ENCODE data around the gene POLR1C. TPM values are rescaled to one million over a fixed set of nuclear protein-coding genes. Genes with fewer than 3 reads are reported as not detected.

Gene POLR1C
- polyA plus RNA-seq, 3 donors = 4.5 to 18.3 (median 6.1) TPM

DNA sequence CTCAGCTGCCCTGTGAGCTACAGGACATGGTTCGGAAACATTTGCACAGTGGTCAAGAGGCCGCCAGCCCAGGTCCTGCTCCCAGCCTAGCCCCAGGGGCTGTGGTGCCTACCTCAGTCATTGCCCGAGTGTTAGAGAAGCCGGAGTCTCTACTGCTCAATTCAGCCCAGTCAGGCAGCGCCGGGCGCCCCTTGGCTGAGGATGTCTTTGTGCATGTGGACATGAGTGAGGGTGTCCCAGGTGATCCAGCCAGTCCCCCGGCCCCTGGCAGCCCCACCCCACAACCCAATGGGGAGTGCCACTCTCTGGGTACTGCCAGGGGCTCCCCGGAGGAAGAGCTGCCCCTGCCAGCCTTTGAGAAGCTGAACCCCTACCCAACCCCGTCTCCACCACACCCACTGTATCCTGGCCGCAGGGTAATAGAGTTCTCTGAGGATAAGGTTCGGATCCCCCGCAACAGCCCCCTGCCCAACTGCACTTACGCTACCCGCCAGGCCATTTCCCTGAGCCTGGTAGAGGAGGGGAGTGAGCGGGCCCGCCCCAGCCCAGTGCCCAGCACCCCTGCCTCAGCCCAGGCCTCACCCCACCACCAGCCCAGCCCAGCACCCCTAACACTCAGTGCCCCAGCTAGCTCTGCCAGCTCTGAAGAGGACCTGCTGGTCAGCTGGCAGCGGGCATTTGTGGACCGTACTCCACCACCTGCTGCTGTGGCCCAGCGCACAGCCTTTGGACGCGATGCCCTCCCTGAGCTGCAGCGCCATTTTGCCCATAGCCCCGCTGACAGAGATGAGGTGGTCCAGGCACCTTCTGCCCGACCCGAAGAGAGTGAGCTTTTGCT lies 11.9 kb upstream of the POLR1C start:
- Histone ChIP-seq H2AFZ (ENCODE audit: insufficient read depth, low read depth, low read length, poor library complexity, severe bottlenecking) (no peak overlapping the region), H3K27me3 (ENCODE audit: control insufficient read depth in 2 of 2, insufficient read depth in 2 of 2, low read length in 2 of 2) (peaks cover 11 to 27% of the 10 kb centered on the region in 2 donors), H3K4me1 (ENCODE audit: control insufficient read depth in 1 of 2, insufficient read depth in 2 of 2, low read length in 2 of 2) (peaks cover 13 to 18% of the 10 kb centered on the region in 2 donors), H3K4me2 (replicated peaks; ENCODE audit: extremely low read depth, low read length, poor library complexity, severe bottlenecking) (no peak overlapping the region), H3K79me2 (ENCODE audit: insufficient read depth, low read length) (no peaks in the 10 kb centered on the region), H3K36me3 (replicated peaks in 1 of 2; ENCODE audit: control insufficient read depth in 1 of 2, insufficient read depth in 2 of 2, low read length in 2 of 2) (peaks cover 52 to 64% of the 10 kb centered on the region in 2 donors), H3K9me3 (replicated peaks in 1 of 2; ENCODE audit: control insufficient read depth in 1 of 2, insufficient read depth in 1 of 2, low read length in 2 of 2) (peaks cover 0 to 3% of the 10 kb centered on the region in 2 donors), H4K20me1 (ENCODE audit: insufficient read depth, low read length) (peaks cover 5% of the 10 kb centered on the region), H3K9ac (ENCODE audit: insufficient read depth, low read length, poor library complexity, severe bottlenecking) (no peak overlapping the region), H3K4me3 (replicated peaks in 1 of 3; ENCODE audit: low read depth in 2 of 3, low read length in 3 of 3) (no peak overlapping the region), H3K27ac (ENCODE audit: low read depth in 1 of 2, low read length in 2 of 2) (no peak overlapping the region)
- H3K4me3 Mint-ChIP-seq = no peak overlapping the region
- H3K36me3 Mint-ChIP-seq = peaks cover 61 to 67% of the 10 kb centered on the region in 2 donors
- H3K27ac Mint-ChIP-seq = peak overlapping the region in 1 of 7 donors; percentile 18
- no peak for DNase-seq
- peaks cover 0 to 16% (median 0%) of the 10 kb centered on the region in 7 donors for H3K9me3 Mint-ChIP-seq
- H3K4me1 Mint-ChIP-seq = peaks cover 16% of the 10 kb centered on the region
- 99% methylated on average over 11 of the region's 26 CpGs for WGBS (ENCODE audit: insufficient coverage)
- peaks cover 21 to 28% (median 22%) of the 10 kb centered on the region in 3 donors for H3K27me3 Mint-ChIP-seq (ENCODE audit: low read depth in 3 of 3)
- TF ChIP-seq, protein P1, sequence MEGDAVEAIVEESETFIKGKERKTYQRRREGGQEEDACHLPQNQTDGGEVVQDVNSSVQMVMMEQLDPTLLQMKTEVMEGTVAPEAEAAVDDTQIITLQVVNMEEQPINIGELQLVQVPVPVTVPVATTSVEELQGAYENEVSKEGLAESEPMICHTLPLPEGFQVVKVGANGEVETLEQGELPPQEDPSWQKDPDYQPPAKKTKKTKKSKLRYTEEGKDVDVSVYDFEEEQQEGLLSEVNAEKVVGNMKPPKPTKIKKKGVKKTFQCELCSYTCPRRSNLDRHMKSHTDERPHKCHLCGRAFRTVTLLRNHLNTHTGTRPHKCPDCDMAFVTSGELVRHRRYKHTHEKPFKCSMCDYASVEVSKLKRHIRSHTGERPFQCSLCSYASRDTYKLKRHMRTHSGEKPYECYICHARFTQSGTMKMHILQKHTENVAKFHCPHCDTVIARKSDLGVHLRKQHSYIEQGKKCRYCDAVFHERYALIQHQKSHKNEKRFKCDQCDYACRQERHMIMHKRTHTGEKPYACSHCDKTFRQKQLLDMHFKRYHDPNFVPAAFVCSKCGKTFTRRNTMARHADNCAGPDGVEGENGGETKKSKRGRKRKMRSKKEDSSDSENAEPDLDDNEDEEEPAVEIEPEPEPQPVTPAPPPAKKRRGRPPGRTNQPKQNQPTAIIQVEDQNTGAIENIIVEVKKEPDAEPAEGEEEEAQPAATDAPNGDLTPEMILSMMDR (IDR thresholded peaks at IDR 0.05) = no peak
- intact Hi-C loops (cut with micrococcal nuclease) = loop anchor here in 1 of 2 donors (5.0 to 10.0 kb wide), 2 partner anchors 150 to 243 kb away; no protein-coding TSS in a partner anchor

DNA sequence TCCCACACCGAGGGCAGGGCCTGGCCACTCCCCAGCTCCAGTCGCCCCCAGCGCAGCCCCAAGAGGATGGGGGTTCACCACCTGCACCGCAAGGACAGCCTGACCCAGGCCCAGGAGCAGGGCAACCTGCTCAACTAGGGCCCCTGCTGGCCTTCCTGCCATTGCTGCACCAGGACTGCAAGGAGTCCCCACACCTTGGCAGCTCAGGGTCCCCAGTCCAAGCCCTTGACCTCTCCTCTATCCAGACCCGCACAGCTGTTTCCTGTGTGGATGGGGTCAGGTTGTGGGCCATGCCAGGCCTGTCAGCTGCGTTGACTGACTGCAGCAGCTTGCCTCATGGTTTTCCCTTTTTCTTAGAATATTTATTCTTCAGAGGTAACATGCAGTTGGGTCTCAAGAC lies 11.2 kb upstream of the POLR1C start:
- peak overlapping the region in 1 of 2 donors; percentile 34 for H3K27ac ChIP-seq (ENCODE audit: low read depth in 1 of 2, low read length in 2 of 2)
- H3K36me3 Mint-ChIP-seq = peaks cover 54 to 60% of the 10 kb centered on the region in 2 donors
- peaks cover 0 to 16% (median 0%) of the 10 kb centered on the region in 7 donors for H3K9me3 Mint-ChIP-seq

More for the DNA sequence above, 11.2 kb upstream of the POLR1C start:
- Histone ChIP-seq H3K79me2 (ENCODE audit: insufficient read depth, low read length) (no peaks in the 10 kb centered on the region), H2AFZ (ENCODE audit: insufficient read depth, low read depth, low read length, poor library complexity, severe bottlenecking) (no peak overlapping the region), H4K20me1 (ENCODE audit: insufficient read depth, low read length) (peaks cover 9% of the 10 kb centered on the region), H3K9me3 (replicated peaks in 1 of 2; ENCODE audit: control insufficient read depth in 1 of 2, insufficient read depth in 1 of 2, low read length in 2 of 2) (peaks cover 0 to 3% of the 10 kb centered on the region in 2 donors), H3K4me1 (ENCODE audit: control insufficient read depth in 1 of 2, insufficient read depth in 2 of 2, low read length in 2 of 2) (peaks cover 18 to 24% of the 10 kb centered on the region in 2 donors), H3K36me3 (replicated peaks in 1 of 2; ENCODE audit: control insufficient read depth in 1 of 2, insufficient read depth in 2 of 2, low read length in 2 of 2) (peaks cover 45 to 57% of the 10 kb centered on the region in 2 donors), H3K27me3 (ENCODE audit: control insufficient read depth in 2 of 2, insufficient read depth in 2 of 2, low read length in 2 of 2) (peaks cover 11 to 27% of the 10 kb centered on the region in 2 donors), H3K9ac (ENCODE audit: insufficient read depth, low read length, poor library complexity, severe bottlenecking) (no peak overlapping the region), H3K4me3 (replicated peaks in 1 of 3; ENCODE audit: low read depth in 2 of 3, low read length in 3 of 3) (no peak overlapping the region), H3K4me2 (replicated peaks; ENCODE audit: extremely low read depth, low read length, poor library complexity, severe bottlenecking) (no peak overlapping the region)
- H3K4me1 Mint-ChIP-seq = peaks cover 19% of the 10 kb centered on the region
- no peak for DNase-seq
- no peak overlapping the region for H3K4me3 Mint-ChIP-seq
- 90% methylated on average over 4 of the region's 6 CpGs for WGBS (ENCODE audit: insufficient coverage)
- no peak overlapping the region for H3K27ac Mint-ChIP-seq
- TF ChIP-seq, protein P1 (IDR thresholded peaks at IDR 0.05) = no peak
- peaks cover 22 to 36% (median 25%) of the 10 kb centered on the region in 3 donors for H3K27me3 Mint-ChIP-seq (ENCODE audit: low read depth in 3 of 3)
- intact Hi-C loops (cut with micrococcal nuclease) = loop anchor here (1.0 to 10.0 kb wide), 5 partner anchors 51 to 243 kb away; partner anchors contain the start of gene DLK2 (in 1 of the 2)
